Keratinocyte (primary cell): Measurements from ENCODE around the gene TARS2. TPM values are rescaled to one million over a fixed set of nuclear protein-coding genes. Genes with fewer than 3 reads are reported as not detected.
A peak's percentile ranks its signal among the peaks of the same experiment; 100 is the strongest.

Source experiments
- DNase-seq: peaks from one replicate; pipeline ENCODE4 v3.0.0-alpha.2; 2011; ENCODE audit warnings: low read depth, missing footprints, low spot score
- FAIRE-seq: peaks from 2 replicates; lab custom pipeline; 2011; peaks lifted over from hg19 to GRCh38; lab: Jason Lieb, UNC
- H2AFZ ChIP-seq: 2 replicates; pipeline ENCODE4 v1.6.0; 2012; ENCODE audit warnings: low read length, control low read depth, inconsistent platforms; ENCODE audit not compliant: control insufficient read depth
- H3K27ac ChIP-seq: 2 replicates; pipeline ENCODE4 v1.5.1; 2011; ENCODE audit warnings: low read length; ENCODE audit not compliant: control insufficient read depth, insufficient read depth
- H3K27me3 ChIP-seq: 3 replicates; pipeline ENCODE4 v1.6.0; 2011; ENCODE audit warnings: low read length; ENCODE audit not compliant: control insufficient read depth, insufficient read depth; ENCODE audit errors: extremely low read depth
- H3K36me3 ChIP-seq, 2 experiments: 2 replicates in 1 of 2; 3 replicates in 1 of 2; pipeline ENCODE4 v1.5.1; 2011; ENCODE audit warnings: low read length in 2 of 2, mild to moderate bottlenecking in 1 of 2; ENCODE audit not compliant: control insufficient read depth in 2 of 2, insufficient read depth in 2 of 2; ENCODE audit errors: extremely low read depth in 1 of 2
- H3K4me1 ChIP-seq: 3 replicates; pipeline ENCODE4 v1.5.1; 2011; ENCODE audit warnings: low read length; ENCODE audit not compliant: control insufficient read depth, insufficient read depth; ENCODE audit errors: extremely low read depth
- H3K4me2 ChIP-seq: 3 replicates; pipeline ENCODE4 v1.6.0; 2011; ENCODE audit warnings: low read depth, low read length; ENCODE audit not compliant: control insufficient read depth, insufficient read depth; ENCODE audit errors: extremely low read depth
- H3K4me3 ChIP-seq, 3 experiments: fragments of 200-600 bp in 1 of 3; sonication (generic) in 1 of 3; 2 replicates in 2 of 3; 3 replicates in 1 of 3; pipeline ENCODE4 v1.5.1; 2011 to 2016; ENCODE audit warnings: low read length in 3 of 3, mild to moderate bottlenecking in 3 of 3, control low read depth in 2 of 3, inconsistent platforms in 1 of 3, low read depth in 1 of 3, mixed read lengths in 1 of 3, mixed run types in 1 of 3, moderate library complexity in 1 of 3; ENCODE audit not compliant: control insufficient read depth in 2 of 3, insufficient read depth in 2 of 3; ENCODE audit errors: extremely low read depth in 1 of 3
- H3K79me2 ChIP-seq: 2 replicates; pipeline ENCODE4 v1.6.0; 2012; ENCODE audit warnings: low read length; ENCODE audit not compliant: control insufficient read depth, insufficient read depth
- H3K9ac ChIP-seq: 3 replicates; pipeline ENCODE4 v1.6.0; 2011; ENCODE audit warnings: low read length; ENCODE audit not compliant: control insufficient read depth, insufficient read depth; ENCODE audit errors: extremely low read depth
- H3K9me1 ChIP-seq: 3 replicates; pipeline ENCODE4 v1.6.0; 2011; ENCODE audit warnings: low read length; ENCODE audit not compliant: control insufficient read depth, insufficient read depth; ENCODE audit errors: extremely low read depth
- H3K9me3 ChIP-seq: 2 replicates; pipeline ENCODE4 v1.5.1; 2012; ENCODE audit warnings: low read depth, low read length; ENCODE audit not compliant: control insufficient read depth
- H4K20me1 ChIP-seq: 3 replicates; pipeline ENCODE4 v1.6.0; 2011; ENCODE audit warnings: low read length; ENCODE audit not compliant: control insufficient read depth, insufficient read depth; ENCODE audit errors: extremely low read depth
- EZH2 ChIP-seq: IDR thresholded peaks from one replicate; pipeline ENCODE4 v1.6.1; 2012; ENCODE audit warnings: inconsistent platforms, mild to moderate bottlenecking, low read length, moderate library complexity
- dilution Hi-C: fragments of 300-500 bp; cut with MboI; formaldehyde crosslinking; loops from one replicate; pipeline ENCODE4 v1.7.0; 2020; ENCODE audit warnings: low sequenced_read_pairs; ENCODE audit not compliant: extremely low pct_ligation_motif_present
- polyA plus RNA-seq, 5 experiments: library from polyadenylated mRNA; depleted of rRNA in 3 of 5; stranded (reverse) in 3 of 5; stranded (forward) in 1 of 5; unstranded in 1 of 5; fragments of >200 nt; gene quantifications; 1 replicate in 1 of 5; 2 replicates in 3 of 5; 3 replicates in 1 of 5; pipeline versions ENCODE4 v1.2.1 to v1.2.3, GENCODE V29; 2011 to 2012; ENCODE audit warnings: missing spikeins in 2 of 5, low read depth in 1 of 5, low replicate concordance in 1 of 5
- TF ChIP-seq, protein P1 (sequence below), 3 experiments: IDR thresholded peaks in 1 of 3; conservative IDR thresholded peaks in 1 of 3; optimal IDR thresholded peaks in 1 of 3; 2 replicates in 2 of 3; 3 replicates in 1 of 3; pipeline versions ENCODE3 to v1.5.1; 2011; ENCODE audit warnings: low read length in 3 of 3, mild to moderate bottlenecking in 3 of 3, moderate library complexity in 2 of 3, control low read depth in 1 of 3, inconsistent platforms in 1 of 3; ENCODE audit not compliant: insufficient read depth in 2 of 3; ENCODE audit errors: extremely low read depth in 1 of 3

Gene TARS2
- polyA plus RNA-seq, 1 donor (not counting 4 experiments of a cell fraction or from before 2014, with no cell fraction given), result 28.4 TPM

DNA sequence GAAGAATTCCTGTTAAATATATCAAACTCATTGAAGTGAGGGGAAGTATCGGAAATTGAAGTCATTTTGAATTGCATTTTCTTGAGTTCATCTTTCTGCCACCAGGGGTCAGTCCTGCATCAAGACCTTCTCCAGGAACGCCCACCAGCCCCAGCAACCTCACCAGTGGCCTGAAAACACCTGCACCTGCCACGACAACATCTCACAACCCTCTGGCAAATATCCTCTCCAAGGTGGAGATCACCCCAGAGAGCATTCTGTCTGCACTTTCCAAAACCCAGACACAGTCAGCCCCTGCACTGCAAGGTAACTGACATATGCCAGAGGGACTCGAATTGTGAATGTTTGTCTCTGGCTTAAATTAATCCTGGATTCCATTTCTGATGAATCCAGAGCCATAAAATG is 22.8 kb upstream of the TARS2 start:
- Histone ChIP-seq H3K36me3 (peaks cover 0 to 4% of the 10 kb centered on the region in 2 experiments), H3K79me2 (no peaks in the 10 kb centered on the region), H3K27ac (no peak overlapping the region), H4K20me1 (no peaks in the 10 kb centered on the region), H3K4me3 (no peak overlapping the region), H3K4me1 (peaks cover 2% of the 10 kb centered on the region), H3K9me1 (no peaks in the 10 kb centered on the region), H3K4me2 (no peak overlapping the region), H3K9me3 (no peaks in the 10 kb centered on the region), H2AFZ (no peak overlapping the region), H3K27me3 (no peaks in the 10 kb centered on the region), H3K9ac (no peak overlapping the region)
- TF ChIP-seq, protein P1, sequence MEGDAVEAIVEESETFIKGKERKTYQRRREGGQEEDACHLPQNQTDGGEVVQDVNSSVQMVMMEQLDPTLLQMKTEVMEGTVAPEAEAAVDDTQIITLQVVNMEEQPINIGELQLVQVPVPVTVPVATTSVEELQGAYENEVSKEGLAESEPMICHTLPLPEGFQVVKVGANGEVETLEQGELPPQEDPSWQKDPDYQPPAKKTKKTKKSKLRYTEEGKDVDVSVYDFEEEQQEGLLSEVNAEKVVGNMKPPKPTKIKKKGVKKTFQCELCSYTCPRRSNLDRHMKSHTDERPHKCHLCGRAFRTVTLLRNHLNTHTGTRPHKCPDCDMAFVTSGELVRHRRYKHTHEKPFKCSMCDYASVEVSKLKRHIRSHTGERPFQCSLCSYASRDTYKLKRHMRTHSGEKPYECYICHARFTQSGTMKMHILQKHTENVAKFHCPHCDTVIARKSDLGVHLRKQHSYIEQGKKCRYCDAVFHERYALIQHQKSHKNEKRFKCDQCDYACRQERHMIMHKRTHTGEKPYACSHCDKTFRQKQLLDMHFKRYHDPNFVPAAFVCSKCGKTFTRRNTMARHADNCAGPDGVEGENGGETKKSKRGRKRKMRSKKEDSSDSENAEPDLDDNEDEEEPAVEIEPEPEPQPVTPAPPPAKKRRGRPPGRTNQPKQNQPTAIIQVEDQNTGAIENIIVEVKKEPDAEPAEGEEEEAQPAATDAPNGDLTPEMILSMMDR (optimal IDR thresholded peaks at IDR 0.05 in 1 of 3, IDR thresholded peaks at IDR 0.05 in 1 of 3, conservative IDR thresholded peaks at IDR 0.05 in 1 of 3; ENCODE audit: extremely low read depth in 1 of 3, insufficient read depth in 2 of 3, low read length in 3 of 3), result peak; percentile 77 to 83 (median 80)
- TF ChIP-seq EZH2, result no peak
- dilution Hi-C loops, result no loop called here
- DNase-seq (peak; percentile 49), FAIRE-seq (peak; percentile 46)

DNA sequence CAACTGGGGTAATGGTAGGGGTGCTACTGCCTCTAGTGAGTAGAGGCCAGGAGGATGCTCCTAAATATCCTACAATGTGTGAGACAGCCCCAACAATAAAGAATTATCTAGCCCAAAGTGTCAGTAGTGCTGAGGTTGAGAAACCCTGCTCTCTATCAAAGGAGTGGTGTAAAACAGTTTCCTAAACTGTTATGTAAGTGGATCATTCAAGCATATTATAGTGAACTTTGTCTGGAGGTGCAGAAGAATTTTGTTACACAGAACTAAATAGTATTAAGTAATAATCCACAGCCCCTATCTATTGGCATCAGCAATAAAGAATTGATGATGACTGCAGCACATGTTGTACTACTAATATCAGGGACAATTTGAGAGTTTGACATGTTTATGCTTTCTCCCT is 20.3 kb upstream of the TARS2 start:
- no peak for FAIRE-seq
- no peaks in the 10 kb centered on the region for H3K9me1 ChIP-seq
- no peak for TF ChIP-seq EZH2
- TF ChIP-seq, protein P1 (optimal IDR thresholded peaks at IDR 0.05 in 1 of 3, IDR thresholded peaks at IDR 0.05 in 1 of 3, conservative IDR thresholded peaks at IDR 0.05 in 1 of 3; ENCODE audit: extremely low read depth in 1 of 3, insufficient read depth in 2 of 3, low read length in 3 of 3), result no peak
- no peak for DNase-seq
- H3K27me3 ChIP-seq, result no peaks in the 10 kb centered on the region
- no peaks in the 10 kb centered on the region for H3K9me3 ChIP-seq
- dilution Hi-C loops, result no loop called here
- no peaks in the 10 kb centered on the region for H4K20me1 ChIP-seq
- peaks cover 8 to 11% of the 10 kb centered on the region in 2 experiments for H3K36me3 ChIP-seq
- H2AFZ ChIP-seq, result no peak overlapping the region
- H3K4me3 ChIP-seq, result no peak overlapping the region
- no peaks in the 10 kb centered on the region for H3K79me2 ChIP-seq
- H3K27ac ChIP-seq, result no peak overlapping the region
- H3K4me1 ChIP-seq, result peaks cover 2% of the 10 kb centered on the region
- H3K4me2 ChIP-seq, result no peak overlapping the region
- H3K9ac ChIP-seq, result no peak overlapping the region
